OCI-LY7 (cell line): ENCODE measurements around the gene TCEANC2.

ENCODE experiments used
- CTCF ChIP-seq: fragments of 200-600 bp; sonication (generic); conservative IDR thresholded peaks from 2 replicates; pipeline ENCODE4 v1.5.1; 2014; ENCODE audit warnings: mild to moderate bottlenecking, antibody characterized with exemption, low read length, moderate library complexity, mixed read lengths
- EZH2phosphoT487 ChIP-seq: fragments of 200-600 bp; sonication (generic); IDR thresholded peaks from 2 replicates; pipeline ENCODE4 v1.6.1; 2018; ENCODE audit warnings: low read depth, borderline replicate concordance, mild to moderate bottlenecking, mixed run types, antibody characterized with exemption, low read length, moderate library complexity, mixed read lengths

GRCh38 chr1:54054438-54054749 is 986 bp downstream of the TCEANC2 start:
- TF ChIP-seq CTCF (peak; percentile 39; the same call in 1 of the 2 replicates), EZH2phosphoT487 (no peak)
